NCI-H2196 (cell line): ENCODE measurements around the gene ANLN.
"Not testable (repeated sequence)": the region's sequence is repeated elsewhere in the genome, so short reads cannot be mapped to it uniquely, and the experiment has no call there.

ENCODE experiments used
- DNase-seq: peaks from one replicate; lab custom pipeline; 2025; ENCODE audit not compliant: unreplicated experiment; lab: John Stamatoyannopoulos, UW

ANLN gene

DNA sequence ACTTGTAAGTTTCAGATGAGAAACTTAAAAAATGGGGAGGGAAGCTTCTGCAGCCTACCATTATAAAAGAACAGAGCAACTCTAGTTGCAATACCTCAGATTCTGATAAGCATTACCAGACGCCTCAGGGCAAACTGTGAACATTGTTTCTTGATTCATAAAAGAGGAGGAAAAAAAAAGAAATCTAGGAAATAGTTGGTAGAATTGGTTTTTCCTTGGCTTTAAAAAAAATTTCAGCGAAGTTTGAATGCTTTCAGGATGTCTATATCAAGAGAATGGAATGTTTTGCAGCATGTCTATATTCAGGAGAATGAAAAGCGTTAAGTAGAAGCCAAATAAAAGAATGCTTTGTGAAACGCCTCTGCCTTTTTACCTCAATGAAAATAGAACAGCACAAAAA lies 17.5 kb upstream of the ANLN start:
- no peak for DNase-seq

DNA sequence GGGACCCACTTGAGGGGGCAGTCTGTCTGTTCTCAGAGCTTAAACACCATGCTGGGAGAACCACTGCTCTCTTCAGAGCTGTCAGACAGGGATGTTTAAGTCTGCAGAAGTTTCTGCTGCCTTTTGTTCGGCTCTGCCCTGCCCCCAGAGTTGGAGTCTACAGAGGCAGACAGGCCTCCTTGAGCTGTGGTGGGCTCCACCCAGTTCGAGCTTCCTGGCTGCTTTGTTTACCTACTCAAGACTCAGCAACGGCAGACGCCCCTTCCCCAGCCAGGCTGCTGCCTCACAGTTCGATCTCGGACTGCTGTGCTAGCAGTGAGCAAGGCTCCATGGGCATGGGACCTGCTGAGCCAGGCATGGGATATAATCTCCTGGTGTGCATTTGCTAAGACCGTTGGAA lies 11.1 kb upstream of the ANLN start:
- DNase-seq, result not testable (repeated sequence)

DNA sequence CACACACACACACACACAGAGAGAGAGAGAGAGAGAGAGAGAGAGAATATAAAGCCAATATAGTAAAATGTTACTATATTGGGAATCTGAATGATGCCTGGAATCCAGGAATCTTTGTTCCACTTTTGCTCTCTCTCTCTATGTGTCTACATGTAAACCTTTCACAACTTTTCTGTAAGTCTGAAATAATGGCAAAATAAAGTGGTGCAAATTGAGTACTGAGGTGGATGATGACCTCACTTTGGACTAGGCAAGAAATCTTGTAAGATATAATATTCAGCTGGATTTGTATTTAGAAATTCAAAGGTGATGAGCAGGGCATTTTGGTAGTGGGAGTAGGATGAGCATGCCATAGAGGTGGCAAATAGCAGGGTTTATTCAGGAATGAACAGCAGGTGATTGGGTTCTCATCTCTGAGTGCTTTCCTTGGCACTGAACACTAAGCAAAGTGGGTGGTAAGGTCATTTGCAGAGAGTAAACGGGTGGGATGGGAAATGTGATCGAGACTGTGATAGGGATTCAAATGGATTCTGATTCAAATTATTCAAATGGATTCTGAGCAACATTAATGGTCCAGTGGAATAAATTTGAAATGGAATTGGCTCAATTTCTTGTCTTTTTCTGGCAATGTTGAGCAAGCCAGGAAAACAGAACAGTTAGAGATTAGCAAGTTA lies 9.7 kb upstream of the ANLN start:
- no peak for DNase-seq

DNA sequence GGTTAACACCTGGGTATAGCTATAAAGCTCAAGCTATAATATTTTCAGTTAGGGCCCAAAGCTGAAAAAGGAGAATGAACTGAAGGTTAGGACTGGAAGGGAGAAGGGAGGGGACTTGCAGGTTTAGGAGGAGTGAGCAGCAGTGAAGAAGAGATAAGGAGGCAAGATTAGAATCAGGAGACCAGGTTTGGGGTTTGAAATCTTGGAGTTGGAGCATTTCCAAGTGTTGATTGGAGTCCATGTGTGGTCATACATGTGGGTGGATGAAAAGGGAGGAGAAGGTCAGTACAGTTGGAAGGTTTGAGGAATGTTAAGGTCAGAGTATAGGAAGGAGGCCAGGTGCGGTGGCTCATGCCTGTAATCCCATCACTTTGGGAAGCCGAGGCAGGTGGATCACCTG lies 8.6 kb upstream of the ANLN start:
- no peak for DNase-seq

DNA sequence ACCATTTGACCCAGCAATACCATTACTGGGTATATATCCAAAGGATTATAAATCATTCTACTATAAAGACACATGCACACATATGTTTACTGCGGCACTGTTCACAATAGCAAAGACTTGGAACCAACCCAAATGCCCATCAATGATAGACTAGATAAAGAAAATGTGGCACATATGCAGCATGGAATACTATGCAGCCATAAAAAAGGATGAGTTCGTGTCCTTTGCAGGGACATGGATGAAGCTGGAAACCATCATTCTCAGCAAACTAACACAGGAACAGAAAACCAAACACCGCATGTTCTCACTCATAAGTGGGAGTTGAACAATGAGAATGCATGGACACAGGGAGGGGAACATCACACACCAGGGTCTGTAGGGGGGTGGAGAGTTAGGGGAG lies 6.4 kb upstream of the ANLN start:
- DNase-seq, result not testable (repeated sequence)

DNA sequence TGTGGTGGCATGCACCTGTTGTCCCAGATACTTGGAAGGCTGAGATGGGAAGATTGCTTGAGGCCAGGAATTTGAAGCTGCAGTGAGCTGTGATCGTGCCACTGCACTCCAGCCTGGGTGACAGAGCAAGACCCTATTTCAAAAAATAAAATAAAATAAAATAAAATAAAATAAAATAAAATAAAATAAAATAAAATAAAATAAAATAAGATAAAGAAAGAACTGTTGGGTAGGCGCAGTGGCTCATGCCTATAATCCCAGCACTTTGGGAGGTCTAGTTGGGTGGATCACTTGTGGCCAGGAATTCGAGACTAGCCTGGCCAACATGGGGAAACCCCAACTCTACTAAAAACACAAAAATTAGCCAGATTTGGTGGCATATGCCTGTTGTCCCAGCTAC lies 4.0 kb upstream of the ANLN start:
- not testable (repeated sequence) for DNase-seq

DNA sequence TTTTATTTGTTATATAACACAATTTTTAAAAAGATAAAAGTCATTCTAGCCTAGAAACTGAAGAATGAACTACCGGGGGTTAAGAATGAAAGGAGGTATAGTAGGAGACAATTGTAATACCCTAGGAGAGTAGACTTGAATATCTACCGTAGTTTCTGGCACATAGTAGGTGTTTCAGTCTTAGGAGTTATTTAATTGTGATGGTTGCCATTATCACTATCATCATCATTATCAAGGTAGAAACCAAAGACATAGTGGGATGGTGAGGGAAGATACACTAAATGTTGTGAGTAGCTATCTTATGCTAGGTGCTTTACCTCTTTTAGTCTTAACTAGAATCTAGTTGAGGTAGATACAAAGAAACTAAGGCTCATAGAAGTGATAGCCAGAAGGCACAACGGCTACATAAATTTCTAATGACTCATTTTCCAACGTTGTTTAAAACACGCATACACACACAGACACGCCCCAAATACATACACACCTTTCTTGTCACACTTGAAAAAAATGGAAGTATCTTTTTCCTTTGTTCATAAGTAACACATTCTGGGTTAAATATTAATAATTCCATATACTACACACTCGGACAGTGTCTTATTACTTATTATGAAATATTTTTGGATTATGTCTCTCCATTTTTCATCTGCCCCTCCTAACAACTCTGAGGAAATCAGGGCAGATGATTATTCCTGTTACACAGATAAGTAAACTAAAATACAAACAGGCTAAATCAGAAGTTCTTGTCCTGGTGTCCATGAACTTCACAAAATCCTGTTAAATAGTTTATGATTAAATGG lies 2.0 kb upstream of the ANLN start:
- DNase-seq, result no peak

DNA sequence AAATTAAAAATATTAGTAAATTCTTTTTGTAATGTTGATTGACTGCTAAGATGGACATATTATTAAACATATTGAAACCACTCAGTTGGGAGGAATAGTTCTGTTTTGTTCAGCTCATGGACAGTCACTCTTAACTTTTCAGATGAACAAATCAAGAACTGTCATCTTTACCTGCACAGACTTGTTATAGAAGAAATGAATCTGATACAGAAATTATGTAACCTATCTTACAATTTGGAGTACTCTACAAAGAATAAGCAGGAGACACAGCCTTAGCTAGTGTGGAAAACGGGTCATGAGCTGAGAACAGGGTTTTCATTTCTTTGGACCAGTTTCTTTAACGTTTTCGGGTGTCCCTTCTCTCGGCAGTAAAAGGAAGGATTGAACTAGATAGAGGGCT lies 1.2 kb upstream of the ANLN start:
- no peak for DNase-seq

DNA sequence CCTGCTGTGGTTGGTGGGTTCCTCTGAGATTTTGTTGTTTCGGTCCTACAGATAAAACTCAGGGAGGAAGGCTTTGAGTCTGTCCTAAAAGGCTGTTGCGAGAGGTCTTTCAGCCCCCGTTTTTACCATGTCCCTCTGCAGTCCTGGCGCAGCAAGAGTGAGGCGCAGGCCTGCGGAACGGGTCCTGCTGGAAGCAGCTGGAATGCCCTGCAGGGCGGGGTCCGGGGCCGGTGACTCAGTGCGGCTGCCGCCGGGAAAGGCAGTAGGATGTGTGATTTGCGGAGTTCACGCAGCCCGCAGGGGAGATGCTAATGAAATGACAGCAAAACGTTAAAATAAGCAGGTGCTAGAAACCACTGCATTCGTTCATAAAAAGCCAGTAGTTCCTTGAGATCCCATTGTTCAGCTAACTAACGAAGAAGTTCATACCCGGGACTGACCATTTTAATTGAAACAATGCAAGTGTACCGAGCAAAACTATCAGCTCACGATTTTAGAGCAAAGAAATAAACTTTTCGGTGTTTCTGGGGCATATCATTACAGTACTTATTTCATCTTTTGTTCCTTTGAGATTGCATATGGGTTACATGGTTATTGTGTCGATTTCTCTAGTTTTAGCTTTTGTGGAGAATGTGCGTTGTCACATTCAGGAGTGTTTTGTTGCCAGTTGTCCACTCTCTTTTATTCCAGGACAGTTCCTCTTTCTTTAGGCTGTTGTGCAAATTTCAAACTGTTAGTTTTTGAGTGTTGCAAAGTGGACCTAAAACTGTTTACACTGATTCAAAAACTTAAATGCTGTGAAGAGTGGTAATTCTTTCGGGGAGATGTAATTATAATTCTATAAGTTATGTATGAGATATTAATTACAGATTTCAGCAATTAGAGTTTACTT lies 783 bp downstream of the ANLN start:
- DNase-seq, result peak; percentile 64

DNA sequence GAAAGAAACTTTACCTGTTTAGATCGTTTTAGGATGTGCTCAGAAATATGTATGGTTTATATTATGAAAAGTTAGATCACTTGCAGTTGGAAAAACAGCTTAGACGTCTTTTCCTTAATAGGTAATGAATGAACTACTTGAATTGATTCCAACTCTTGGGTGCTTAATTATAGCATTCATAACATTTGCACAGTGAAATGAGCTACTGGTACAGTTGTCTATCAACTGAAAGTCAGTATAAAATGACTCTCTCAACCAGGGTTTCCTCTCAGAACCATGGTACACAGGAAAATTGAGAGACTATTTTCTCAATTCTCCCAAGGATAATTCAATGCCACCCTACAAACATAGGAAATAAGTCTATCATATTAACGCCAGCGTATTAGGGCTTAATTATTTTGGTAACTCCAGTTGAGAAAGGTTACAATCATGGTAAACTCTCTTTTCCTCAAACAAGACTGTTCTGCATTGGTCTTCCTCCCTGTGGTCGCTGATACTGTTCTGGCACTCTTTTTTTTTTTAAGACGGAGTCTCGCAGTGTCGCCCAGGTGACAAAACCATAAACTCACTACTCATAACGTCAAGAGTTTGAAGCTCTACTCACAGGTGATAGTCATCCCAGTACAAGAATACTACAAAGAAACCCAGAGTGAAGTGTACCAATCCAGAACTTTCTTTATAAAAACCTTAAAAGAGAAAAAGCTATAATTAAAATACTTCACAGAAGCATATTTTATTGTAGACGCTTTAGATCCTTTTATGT lies 2.0 kb downstream of the ANLN start:
- peak; percentile 25 for DNase-seq

DNA sequence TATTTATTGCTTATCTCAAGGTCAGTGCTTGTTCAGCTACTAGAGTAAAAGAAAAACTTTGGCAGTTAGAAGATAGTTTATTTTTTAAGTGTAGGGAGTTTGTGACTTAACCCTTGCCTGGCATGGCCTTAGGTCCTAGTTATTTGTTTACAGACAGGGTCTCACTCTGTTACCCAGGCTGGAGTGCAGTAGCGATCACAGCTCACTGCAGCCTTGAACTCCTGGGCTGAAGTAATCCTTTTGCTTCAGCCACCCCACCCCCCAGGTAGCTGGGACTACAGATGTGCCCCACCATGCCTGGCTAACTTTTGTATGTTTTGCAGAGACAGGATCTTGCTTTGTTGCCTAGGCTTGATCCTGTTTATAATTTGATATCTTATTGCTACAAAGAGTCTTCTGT lies 4.2 kb downstream of the ANLN start:
- DNase-seq, result no peak

DNA sequence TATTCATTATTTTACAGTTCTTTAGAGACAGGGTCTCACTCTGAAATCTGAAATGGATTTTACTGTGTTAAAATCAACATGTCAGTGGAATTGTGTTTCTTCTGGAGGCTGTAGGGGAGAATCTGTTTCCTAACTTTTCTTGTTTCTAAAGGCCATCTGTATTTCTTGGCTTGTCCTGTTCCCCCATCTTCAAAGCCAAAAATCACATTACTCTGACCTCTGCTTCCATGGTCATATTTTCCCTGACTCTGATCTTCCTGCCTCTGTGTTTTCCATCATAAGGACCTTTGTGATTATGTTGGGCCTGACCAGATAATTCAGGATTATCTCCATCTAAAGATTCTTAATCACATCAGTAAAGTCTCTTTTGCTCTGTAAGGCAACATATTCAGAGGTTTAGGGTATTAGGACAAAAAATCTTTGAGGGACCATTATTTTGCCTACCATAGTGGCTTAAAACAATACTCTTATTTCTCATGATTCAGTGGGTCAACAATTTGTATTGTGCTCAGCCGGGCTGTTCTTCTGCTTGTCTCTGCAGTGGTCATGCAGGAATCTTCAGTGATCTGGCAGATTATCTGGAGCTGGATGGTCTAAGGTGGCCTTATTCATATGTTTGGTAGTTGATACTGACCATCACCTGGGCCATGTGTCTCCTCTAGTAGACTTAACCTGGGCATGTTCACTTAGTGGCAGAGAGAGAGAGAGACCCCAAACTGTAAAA lies 5.7 kb downstream of the ANLN start:
- no peak for DNase-seq

DNA sequence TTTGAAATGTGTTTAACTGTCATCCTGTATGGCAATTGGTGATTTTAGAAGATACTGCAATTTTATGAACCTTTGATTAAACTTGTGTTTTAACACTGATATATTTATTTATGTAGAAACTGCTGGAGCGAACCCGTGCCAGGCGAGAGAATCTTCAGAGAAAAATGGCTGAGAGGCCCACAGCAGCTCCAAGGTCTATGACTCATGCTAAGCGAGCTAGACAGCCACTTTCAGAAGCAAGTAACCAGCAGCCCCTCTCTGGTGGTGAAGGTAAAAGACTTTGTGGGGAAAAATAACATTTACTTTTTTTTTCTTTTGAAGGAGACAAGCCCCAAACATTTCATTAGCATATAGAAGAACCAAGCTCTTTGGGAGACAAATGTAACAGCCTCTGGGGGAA lies 6.5 kb downstream of the ANLN start:
- no peak for DNase-seq

DNA sequence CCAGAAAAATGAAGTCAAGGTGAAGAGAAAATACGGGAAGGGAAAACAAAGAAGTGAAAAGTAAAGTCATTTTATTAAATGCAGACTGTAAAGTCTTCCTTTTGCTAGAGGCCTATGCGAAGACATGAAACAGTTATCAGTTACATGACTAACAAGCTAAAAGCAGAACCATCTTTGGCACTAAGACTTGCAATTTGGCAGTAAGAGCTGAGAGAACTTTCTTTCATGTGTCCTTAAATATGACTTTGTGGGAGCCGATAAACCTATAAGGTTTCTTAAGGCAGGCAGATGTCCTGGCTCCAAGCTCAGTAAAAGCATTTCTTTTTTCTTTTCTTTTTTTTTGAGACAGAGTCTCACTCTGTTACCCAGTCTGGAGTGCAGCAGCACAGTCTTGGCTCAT lies 10.4 kb downstream of the ANLN start:
- DNase-seq, result no peak

DNA sequence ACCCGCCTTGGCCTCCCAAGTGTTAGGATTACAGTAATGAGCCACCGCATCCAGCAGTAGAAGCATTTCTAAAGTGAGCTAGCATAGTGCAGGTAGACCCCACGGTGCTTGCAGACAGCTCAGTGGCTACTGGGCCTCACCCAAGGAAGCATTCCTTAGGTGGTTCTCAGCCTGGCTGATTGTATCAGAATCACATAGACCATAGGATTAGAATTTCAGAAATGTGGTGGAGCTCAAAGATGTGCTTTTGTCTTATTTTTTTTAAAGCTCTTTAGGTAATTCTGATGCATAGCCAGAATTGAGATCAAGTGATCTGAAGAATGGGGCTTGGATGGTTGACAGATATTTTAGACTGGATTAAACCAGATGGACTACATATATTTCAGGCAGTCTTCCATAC lies 10.9 kb downstream of the ANLN start:
- no peak for DNase-seq

DNA sequence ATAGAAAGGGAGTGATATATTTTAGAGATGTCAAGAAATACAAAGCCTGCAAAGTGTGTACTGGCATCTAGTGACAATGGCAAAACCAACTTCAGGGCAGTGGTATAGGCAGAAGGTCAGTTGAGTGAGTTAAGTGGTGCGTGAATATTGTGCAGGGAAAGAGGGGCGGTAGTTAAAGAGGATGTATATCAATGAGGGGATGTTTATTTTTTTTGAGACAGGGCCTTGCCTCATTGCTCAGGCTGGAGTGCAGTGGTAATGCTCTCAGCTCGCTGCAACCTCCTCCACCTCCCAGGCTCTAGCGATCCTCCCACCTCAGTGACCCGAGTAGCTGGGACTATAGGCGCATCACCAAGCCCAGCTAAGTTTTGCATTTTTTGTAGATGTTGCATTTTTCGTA lies 13.8 kb downstream of the ANLN start:
- DNase-seq, result no peak

DNA sequence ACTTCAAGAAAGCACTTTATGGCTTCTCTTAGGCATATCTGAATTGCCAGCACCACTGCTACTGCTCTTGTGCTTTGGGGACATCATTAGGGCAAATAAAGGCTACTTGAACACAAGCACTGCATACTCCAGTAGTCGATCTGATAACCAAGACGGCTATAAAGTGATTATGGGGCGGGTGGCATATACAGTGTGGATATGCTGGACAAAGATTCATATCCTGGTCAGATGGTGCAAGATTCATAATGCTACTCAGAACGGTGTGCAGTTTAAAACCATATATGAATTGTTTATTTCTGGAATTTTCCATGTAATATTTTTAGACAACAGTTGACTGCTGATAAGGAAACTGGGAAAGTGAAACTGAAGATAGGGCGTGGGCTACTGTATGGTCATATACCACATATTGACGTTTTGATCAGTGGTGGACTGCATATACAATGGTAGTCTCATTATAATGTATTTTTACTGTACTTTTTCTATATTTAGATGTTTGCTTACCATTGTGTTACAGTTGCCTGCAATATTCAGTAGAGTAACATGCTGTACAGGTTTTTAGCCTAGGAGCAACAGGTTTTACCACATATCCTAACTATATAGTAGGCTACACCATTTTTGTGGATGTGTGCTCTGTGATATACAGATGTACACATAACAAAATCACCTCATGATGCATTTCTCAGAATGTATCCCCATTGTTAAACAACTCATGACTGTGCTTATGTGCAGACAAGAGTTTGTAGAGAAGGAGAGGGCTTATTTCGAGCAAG lies 15.2 kb downstream of the ANLN start:
- no peak for DNase-seq

DNA sequence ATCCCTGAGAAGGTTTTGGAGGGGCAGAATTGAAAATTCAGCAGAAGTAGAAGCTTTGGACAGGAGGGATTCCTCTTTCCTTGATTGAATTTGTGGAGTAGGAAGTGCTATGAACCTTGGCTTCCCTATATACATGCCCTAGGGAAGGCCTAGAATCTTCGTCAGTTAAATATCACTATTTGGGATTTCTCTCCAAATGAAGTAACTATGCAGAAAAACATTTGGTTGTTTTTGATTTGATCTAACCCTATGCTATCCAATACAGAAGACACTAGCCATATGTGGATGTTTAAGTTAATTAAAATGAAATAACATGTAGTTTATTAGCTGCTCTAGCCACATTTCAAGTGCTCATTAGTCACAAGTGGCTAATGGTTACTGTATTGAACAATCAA lies 15.7 kb downstream of the ANLN start:
- no peak for DNase-seq

DNA sequence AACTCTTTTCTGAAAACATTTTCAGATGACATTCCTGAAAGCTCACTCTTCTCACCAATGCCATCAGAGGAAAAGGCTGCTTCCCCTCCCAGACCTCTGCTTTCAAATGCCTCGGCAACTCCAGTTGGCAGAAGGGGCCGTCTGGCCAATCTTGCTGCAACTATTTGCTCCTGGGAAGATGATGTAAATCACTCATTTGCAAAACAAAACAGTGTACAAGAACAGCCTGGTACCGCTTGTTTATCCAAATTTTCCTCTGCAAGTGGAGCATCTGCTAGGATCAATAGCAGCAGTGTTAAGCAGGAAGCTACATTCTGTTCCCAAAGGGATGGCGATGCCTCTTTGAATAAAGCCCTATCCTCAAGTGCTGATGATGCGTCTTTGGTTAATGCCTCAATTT lies 16.5 kb downstream of the ANLN start:
- no peak for DNase-seq
